GM19035 (cell line): ENCODE measurements around the gene IL34.
"Not testable (repeated sequence)": the region's sequence is repeated elsewhere in the genome, so short reads cannot be mapped to it uniquely, and the experiment has no call there.

Experiments
- ATAC-seq: cut with Tn5 transposase; IDR thresholded peaks from one replicate; pipeline ENCODE4 v1.9.1; 2021; ENCODE audit not compliant: unreplicated experiment

IL34 gene

GRCh38 chr16:70656712-70657263, 10.4 kb downstream of the IL34 start:
- no peak for ATAC-seq

GRCh38 chr16:70657956-70658355, 11.6 kb downstream of the IL34 start:
- no peak for ATAC-seq

- ATAC-seq: no peak
Observed at GRCh38 chr16:70658921-70659320, 12.6 kb downstream of the IL34 start.

- ATAC-seq: no peak
Observed at GRCh38 chr16:70659546-70659945, 13.2 kb downstream of the IL34 start.

- no peak for ATAC-seq
Observed at GRCh38 chr16:70659953-70660671, 13.8 kb downstream of the IL34 start.

- no peak for ATAC-seq
Observed at GRCh38 chr16:70660672-70661350, 14.5 kb downstream of the IL34 start.

- ATAC-seq: no peak
Observed at GRCh38 chr16:70661534-70661917, 15.2 kb downstream of the IL34 start.

GRCh38 chr16:70661918-70662641, 15.7 kb downstream of the IL34 start:
- ATAC-seq: no peak

- ATAC-seq: no peak
Observed at GRCh38 chr16:70662991-70663523, 16.7 kb downstream of the IL34 start.

GRCh38 chr16:70663524-70664324, 17.4 kb downstream of the IL34 start:
- no peak for ATAC-seq

- no peak for ATAC-seq
Observed at GRCh38 chr16:70664325-70665112, 18.2 kb downstream of the IL34 start.

- no peak for ATAC-seq
Observed at GRCh38 chr16:70665113-70665694, 18.8 kb downstream of the IL34 start.

- no peak for ATAC-seq
Observed at GRCh38 chr16:70665806-70666735, 19.7 kb downstream of the IL34 start.

GRCh38 chr16:70670175-70670574, 23.8 kb downstream of the IL34 start:
- no peak for ATAC-seq

GRCh38 chr16:70670938-70671337, 24.6 kb downstream of the IL34 start:
- ATAC-seq: not testable (repeated sequence)

GRCh38 chr16:70674221-70675014, 28.1 kb downstream of the IL34 start:
- ATAC-seq: no peak

GRCh38 chr16:70675851-70676513, 29.6 kb downstream of the IL34 start:
- ATAC-seq: no peak
